Measurements from ENCODE around the gene PPP2R2C.

PPP2R2C gene

DNA sequence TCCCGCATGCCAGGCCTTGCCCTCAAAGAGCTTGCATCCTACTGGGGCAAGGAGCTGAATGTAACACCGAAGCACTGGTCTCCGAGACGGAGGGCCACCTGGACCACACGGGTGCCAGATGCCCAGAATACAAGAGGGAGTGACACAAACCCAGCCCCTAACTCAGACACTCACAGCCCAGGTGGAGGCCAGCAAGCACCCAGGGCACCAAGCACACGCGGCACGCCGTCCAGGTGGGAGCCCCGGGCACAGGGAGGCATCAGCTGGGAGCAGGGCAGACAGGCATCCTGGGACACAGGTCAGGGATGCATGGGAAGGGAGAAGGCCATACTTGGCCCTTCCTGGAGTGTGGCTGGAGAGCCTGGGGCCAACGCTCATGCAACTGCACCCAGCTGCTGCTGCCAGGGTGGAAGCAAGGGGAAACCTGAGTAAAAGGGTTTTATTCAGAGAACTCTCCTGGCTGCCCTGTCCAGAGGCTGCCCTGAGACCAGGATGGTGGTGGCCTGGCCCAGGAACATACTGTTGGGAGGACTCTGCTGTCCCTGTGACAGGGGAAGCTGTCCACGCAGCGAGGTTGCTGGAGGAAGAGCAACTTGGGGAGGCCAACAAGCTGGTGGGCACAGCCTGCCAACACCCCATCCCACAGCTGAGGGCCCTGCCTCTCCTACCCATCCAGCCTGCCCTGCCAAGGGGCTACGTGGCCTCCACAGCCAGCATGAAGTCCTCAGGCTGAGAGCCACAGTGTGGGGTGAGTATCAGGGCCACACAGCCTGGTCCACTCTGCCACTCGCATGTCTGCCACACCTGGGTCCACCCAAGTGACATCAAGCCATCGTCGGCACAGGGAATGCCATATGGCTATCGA lies 22.2 kb upstream of the PPP2R2C start:
- no peak for DNase-seq (ENCODE audit: low read depth, low spot score)
- H3K27ac ChIP-seq, result no peak overlapping the region

GRCh38 chr4:6493658-6494304 lies 21.4 kb upstream of the PPP2R2C start:
- H3K27ac ChIP-seq, result no peak overlapping the region
- peak; percentile 20 for DNase-seq (ENCODE audit: low read depth, low spot score)

DNA sequence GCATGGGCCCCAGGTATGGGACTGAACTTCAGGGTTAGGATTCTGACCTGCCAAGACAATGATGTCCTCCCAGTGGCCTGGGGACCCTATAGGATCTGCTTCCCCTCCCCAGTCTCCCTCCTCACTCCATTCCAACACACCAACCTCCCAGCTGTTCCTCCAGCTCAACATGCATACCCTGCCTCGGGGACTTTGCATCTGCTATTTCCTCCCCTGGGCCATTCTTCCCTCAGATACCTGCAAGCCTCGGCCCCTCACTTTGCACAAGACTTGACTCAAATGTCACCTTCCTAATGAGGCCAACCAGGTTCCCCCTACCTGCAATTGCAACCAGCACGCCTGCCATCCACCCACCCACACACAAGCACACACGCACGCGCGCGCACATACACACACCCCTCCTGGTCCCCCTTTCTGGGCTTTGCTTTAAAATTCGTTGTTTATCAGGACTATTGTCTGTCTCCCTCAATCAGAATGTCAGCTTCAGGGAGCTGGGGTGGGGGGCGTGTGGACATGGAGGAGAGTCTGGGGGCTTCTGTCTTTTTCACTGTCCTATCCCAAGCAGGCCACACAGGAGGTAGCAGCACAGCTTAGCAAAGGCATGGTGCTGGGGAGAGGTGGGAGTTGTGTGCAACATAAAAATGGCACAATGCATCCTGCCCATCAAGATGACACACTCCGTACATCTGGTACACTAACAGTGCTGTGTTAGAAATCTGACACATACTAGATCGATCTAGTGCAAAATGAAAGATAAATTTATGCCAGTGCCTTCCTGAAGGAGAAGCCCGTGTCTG lies 20.6 kb upstream of the PPP2R2C start:
- DNase-seq (ENCODE audit: low read depth, low spot score), result no peak
- H3K27ac ChIP-seq, result no peak overlapping the region

GRCh38 chr4:6492027-6492590 lies 19.7 kb upstream of the PPP2R2C start:
- no peak for DNase-seq (ENCODE audit: low read depth, low spot score)

GRCh38 chr4:6491235-6491634 lies 18.8 kb upstream of the PPP2R2C start:
- no peak for DNase-seq (ENCODE audit: low read depth, low spot score)
- H3K27ac ChIP-seq, result no peak overlapping the region

More at GRCh38 chr4:6492027-6492590, 19.7 kb upstream of the PPP2R2C start:
- no peak overlapping the region for H3K27ac ChIP-seq

DNA sequence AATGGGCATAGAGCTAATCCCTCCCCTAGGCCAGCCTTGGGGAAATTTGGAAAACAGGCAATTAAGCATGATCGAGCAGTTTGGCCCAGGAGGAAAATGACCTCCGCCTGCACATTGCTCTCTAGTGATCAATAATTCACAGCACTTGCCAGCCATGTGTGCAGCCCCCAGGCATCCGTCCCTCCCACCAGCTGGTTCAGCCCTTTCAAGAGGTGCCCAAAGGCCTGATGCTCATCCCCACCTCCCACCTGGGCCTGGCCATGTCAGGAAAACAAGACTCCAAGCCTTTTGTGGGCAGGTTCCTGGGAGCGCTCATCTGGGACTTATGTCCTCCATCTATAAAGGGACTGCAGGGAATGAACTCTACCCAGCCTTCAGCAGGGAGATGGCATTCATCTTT lies 17.5 kb upstream of the PPP2R2C start:
- no peak for DNase-seq (ENCODE audit: low read depth, low spot score)

GRCh38 chr4:6487466-6487865 lies 15.1 kb upstream of the PPP2R2C start:
- no peak for DNase-seq (ENCODE audit: low read depth, low spot score)
- H3K27ac ChIP-seq, result no peak overlapping the region

More for the DNA sequence above, 17.5 kb upstream of the PPP2R2C start:
- no peak overlapping the region for H3K27ac ChIP-seq

DNA sequence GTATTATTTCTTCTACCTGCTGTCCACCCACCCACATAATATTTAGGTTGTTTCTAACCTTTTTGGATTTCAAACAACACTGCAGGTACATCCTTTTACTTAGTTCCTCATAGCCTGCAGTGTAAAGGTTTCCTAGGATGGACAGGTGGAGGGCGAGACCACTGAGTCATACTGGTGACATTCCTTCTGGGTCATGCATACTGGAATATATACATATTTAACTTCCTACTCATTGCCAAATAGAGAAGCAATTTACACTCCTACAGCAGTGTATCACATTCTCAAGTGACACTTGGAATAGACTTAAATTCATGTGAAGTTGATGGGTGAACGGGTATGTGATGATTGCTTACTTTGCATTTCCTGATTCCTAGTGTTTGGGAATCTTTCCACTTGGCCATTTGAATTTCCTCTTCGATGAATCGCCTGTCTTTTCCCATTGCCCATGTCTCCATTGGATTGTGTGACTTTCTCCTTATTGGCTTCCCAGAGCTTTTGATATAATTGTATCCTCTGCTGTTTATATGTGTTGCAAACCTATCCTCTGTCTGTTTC lies 8.2 kb upstream of the PPP2R2C start:
- DNase-seq (ENCODE audit: low read depth, low spot score), result peak; percentile 12
- H3K27ac ChIP-seq, result no peak overlapping the region

DNA sequence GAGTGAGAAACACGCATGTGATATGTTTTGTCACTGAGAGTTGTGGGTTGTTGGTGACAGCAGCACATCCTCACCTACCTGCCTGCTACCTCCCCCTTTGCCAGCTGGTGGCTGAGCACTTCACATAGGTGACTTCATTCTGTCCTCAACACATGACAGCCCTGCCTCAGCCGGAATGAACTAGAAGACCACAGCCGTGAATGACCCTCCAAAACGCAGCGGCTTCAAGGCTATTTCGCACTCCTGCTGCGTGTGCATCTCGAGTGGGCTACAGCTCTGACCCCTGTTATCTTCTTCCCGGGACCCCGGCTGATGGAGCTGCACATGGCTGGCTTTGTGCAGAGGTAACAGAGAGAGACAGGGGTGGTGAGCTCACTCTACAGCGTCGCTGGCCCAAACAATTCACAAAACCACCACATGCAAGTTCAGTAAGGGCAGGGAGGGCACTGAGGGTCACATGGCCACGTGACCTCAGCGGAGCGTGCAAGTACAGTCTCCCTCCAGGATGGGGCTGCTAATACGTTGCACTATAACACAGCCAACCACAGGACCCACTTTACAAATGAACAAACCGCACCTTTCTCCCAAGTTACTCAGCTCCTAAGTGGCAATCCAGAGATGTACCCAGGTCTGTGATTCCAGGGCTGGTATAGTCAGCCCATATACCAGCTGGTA lies 6.3 kb upstream of the PPP2R2C start:
- no peak overlapping the region for H3K27ac ChIP-seq
- DNase-seq (ENCODE audit: low read depth, low spot score), result no peak

DNA sequence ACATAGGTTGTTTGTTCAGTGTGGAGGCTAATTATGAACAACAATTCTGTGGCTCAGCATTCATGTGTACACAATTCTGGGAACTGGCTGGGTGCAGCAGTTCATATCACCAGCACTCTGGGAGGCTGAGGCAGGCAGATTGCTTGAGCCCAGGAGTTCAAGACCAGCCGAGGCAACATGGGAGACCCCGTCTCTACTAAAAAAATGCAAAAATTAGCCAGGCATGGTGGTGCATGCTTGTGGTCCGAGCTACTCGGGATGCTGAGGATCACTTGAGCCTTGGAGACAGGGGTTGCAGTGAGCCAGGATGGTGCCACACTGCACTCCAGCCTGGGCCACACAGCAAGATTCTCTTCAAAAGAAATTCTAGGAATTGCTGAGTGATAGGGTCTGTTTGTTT lies 4.5 kb upstream of the PPP2R2C start:
- DNase-seq (ENCODE audit: low read depth, low spot score), result no peak
- no peak overlapping the region for H3K27ac ChIP-seq

DNA sequence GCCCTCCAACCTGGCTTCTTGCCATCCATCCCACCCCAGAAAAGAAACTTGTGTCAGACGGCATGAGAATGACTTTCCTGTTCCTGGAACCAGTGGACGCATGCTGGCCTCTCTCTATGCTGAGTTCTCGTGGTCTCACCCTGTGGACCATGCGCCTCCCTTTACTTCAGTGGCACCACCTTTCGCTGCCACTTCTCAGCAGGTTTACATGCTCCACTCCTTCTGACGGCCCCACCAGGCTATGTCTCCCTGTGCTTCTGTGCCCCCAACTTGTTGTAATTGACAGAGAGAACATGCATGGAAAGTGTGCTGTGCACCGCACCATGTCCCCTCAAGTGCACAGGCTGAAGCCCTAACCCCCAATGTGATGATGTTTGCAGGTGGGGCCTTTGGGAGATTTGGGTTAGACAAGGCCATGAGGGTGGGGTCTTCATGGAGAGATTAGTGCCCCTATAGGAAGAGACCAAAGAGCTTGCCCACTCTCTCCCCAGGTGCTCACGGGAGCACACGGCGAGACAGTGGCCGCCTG lies 3.1 kb upstream of the PPP2R2C start:
- no peak for DNase-seq (ENCODE audit: low read depth, low spot score)
- no peak overlapping the region for H3K27ac ChIP-seq

GRCh38 chr4:6474705-6475457 lies 2.5 kb upstream of the PPP2R2C start:
- DNase-seq (ENCODE audit: low read depth, low spot score), result no peak
- H3K27ac ChIP-seq, result no peak overlapping the region

DNA sequence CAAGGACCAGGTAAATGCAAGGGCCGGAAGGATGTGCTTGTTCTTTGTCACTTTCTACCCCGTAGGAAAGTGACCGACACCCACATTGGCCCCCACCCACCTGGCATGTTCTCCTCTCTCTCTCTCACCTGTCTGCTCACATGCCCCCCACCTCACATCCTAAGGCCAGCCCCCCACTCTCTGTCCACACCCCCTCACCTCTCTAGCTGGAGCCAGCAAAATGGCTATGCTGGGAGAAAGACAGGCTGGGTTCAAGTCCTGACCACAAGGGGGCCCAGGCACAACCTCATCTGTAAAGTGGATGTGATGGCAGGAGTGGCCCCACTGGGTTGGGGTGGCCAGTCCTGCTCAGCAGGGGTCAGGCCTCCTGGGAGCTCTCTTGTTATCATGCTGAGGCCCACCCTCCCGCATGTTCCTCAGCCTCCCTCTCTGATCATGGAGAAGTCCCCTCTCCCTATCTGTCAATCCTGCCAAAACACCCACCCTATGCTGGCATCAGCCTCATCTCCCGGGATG lies 1.7 kb upstream of the PPP2R2C start:
- no peak overlapping the region for H3K27ac ChIP-seq
- no peak for DNase-seq (ENCODE audit: low read depth, low spot score)

- no peak overlapping the region for H3K27ac ChIP-seq
- no peak for DNase-seq (ENCODE audit: low read depth, low spot score)
Measured at GRCh38 chr4:6473264-6474052, 1.0 kb upstream of the PPP2R2C start.

DNA sequence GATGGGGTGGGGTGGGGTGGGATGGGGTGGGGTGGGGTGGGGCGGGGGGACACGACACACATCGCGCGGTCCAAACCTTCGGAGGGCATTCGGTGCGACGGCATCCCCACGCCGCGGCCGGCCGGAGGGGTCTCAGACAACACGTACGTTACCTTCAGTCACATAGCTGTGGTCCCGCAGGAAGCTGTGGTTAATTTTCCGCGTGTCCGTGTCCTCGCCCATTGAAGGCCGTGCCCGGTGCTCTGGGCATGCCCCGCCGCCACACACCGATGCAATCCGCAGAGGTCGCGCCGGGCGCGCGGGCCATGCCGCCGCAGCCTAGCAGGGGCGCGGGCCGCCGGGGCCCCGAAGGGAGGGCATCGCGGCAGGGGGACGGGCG lies 417 bp downstream of the PPP2R2C start:
- DNase-seq (ENCODE audit: low read depth, low spot score), result no peak
- H3K27ac ChIP-seq, result no peak overlapping the region

- no peak for DNase-seq (ENCODE audit: low read depth, low spot score)
- peak overlapping the region; percentile 10 for H3K27ac ChIP-seq
Measured at GRCh38 chr4:6471307-6472007, 957 bp downstream of the PPP2R2C start.

Data from epithelial cell of prostate (primary cell).